Heart left ventricle (tissue), 13 donors: ENCODE measurements around the gene FOXJ3.

ENCODE experiments used
- CTCF ChIP-seq, 12 donors: fragments of 200-600 bp; sonication (generic) in 4 of 12; IDR thresholded peaks; one replicate each; pipeline versions ENCODE4 v1.5.0 to v1.8.0; 2018 to 2022; ENCODE audit warnings: antibody characterized with exemption in 12 of 12, mild to moderate bottlenecking in 5 of 12
- POLR2A ChIP-seq, 2 donors: fragments of 450-650 bp; IDR thresholded peaks; one replicate each; pipeline ENCODE4 v1.6.1; 2017; ENCODE audit warnings: antibody characterized with exemption in 2 of 2, mild to moderate bottlenecking in 2 of 2, moderate library complexity in 2 of 2
- donor health status: ischemic (EF 13 %, LVEDD 7.1; RV severe dilation, severe dysfunction).
- donor health status: DM: no; HTN: yes; CAD: no.
- donor health status: DM: no; HTN: no; CAD: no.
- donor health status: ischemic (EF 25% LVEDD 6.9; RV normal size, moderate dysfunction).
- donor health status: ischemic (EF 25% LVEDD 5.7; RV mildly dilated, moderate dysfunction).
- donor health status: ischemic (EF 35%, LVEDD 5.7; RV mildly dilated, moderate dysfunction).
- donor health status: nonischemic (EF 11% LVEDD 7.7; RV severe dilation, severe dysfunction).
- donor health status: DM: yes; HTN: yes; CAD: no.
- donor health status: PGD.
- donor health status: ischemic (EF 29% LVEDD 5.4; RV normal size, mild dysfunction).
- donor health status: nonischemic (EF 23%, LVEDD 6.1; RV moderate dilation, normal function).

DNA sequence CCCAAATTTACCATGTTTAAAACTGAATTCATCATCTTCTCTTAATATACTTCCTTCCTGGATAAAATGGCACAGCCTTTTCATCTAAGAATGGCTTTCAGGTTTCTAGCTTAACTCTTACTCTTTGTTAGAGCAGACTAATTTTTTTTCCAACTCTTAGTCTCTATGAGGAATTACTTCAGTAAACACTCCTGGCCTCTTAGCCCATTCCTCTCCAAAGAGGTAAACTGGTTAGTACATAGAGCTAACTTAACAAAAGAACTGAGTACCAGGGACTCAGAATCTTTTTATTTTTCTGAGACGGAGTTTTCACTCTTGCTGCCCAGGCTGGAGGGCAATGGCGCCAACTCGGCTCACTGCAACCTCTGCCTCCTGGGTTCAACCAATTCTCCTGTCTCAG is 21.1 kb downstream of the FOXJ3 start:
- TF ChIP-seq CTCF (IDR thresholded peaks at IDR 0.05) (no peak), POLR2A (IDR thresholded peaks at IDR 0.05) (no peak)
